ENCODE results near the gene CIB4. TPM values are rescaled to one million over a fixed set of nuclear protein-coding genes. Genes with fewer than 3 reads are reported as not detected.

Gene CIB4
- total and polyA plus RNA-seq, 12 donors = not detected

GRCh38 chr2:26674771-26675170, 33.6 kb upstream of the CIB4 start:
- Histone ChIP-seq H3K27ac (no peak overlapping the region), H3K9me3 (peaks cover 0 to 7% (median 0%) of the 10 kb centered on the region in 11 donors), H3K4me1 (no peaks in the 10 kb centered on the region), H3K36me3 (no peaks in the 10 kb centered on the region), H3K27me3 (peaks cover 0 to 35% (median 12%) of the 10 kb centered on the region in 7 donors), H3K4me3 (no peak overlapping the region)
- no peak for TF ChIP-seq CTCF (IDR thresholded peaks at IDR 0.05)
- ATAC-seq = no peak
- intact Hi-C loops (cut with DNase I) = no loop called here
- WGBS, 2 donors = 81 to 82% methylated on average over 13 of the region's 13 CpGs
- DNase-seq = no peak

GRCh38 chr2:26674002-26674751, 33.0 kb upstream of the CIB4 start:
- Histone ChIP-seq H3K9me3 (peaks cover 0 to 7% (median 0%) of the 10 kb centered on the region in 11 donors), H3K4me1 (no peaks in the 10 kb centered on the region), H3K4me3 (no peak overlapping the region), H3K36me3 (no peaks in the 10 kb centered on the region), H3K27me3 (peaks cover 0 to 35% (median 15%) of the 10 kb centered on the region in 7 donors), H3K27ac (no peak overlapping the region)
- intact Hi-C loops (cut with DNase I) = no loop called here
- DNase-seq = no peak
- TF ChIP-seq CTCF (IDR thresholded peaks at IDR 0.05) = no peak
- ATAC-seq = no peak
- 82 to 89% methylated on average over 14 of the region's 14 CpGs for WGBS, 2 donors

- no peaks in the 10 kb centered on the region for H3K4me1 ChIP-seq
- H3K27ac ChIP-seq = no peak overlapping the region
- ATAC-seq (no peak), DNase-seq (no peak)
- TF ChIP-seq CTCF (IDR thresholded peaks at IDR 0.05) = no peak
- H3K4me3 ChIP-seq = no peak overlapping the region
- H3K27me3 ChIP-seq = peaks cover 0 to 37% (median 26%) of the 10 kb centered on the region in 7 donors
- intact Hi-C loops (cut with DNase I) = no loop called here
- 84 to 90% methylated on average over 9 of the region's 9 CpGs for WGBS, 2 donors
- H3K36me3 ChIP-seq = no peaks in the 10 kb centered on the region
- peaks cover 0 to 7% (median 0%) of the 10 kb centered on the region in 11 donors for H3K9me3 ChIP-seq
These were observed 31.7 kb upstream of the CIB4 start for GRCh38 chr2:26672818-26673393.

- Histone ChIP-seq H3K9me3 (peaks cover 0 to 1% (median 0%) of the 10 kb centered on the region in 11 donors), H3K4me1 (no peaks in the 10 kb centered on the region), H3K36me3 (no peaks in the 10 kb centered on the region), H3K27me3 (peaks cover 0 to 37% (median 26%) of the 10 kb centered on the region in 7 donors), H3K4me3 (no peak overlapping the region), H3K27ac (no peak overlapping the region)
- intact Hi-C loops (cut with DNase I) = no loop called here
- TF ChIP-seq CTCF (IDR thresholded peaks at IDR 0.05) = no peak
- no peak for DNase-seq
- 81 to 83% methylated on average over 11 of the region's 11 CpGs for WGBS, 2 donors
- no peak for ATAC-seq
These were observed 31.1 kb upstream of the CIB4 start for GRCh38 chr2:26672112-26672817.

All from heart right ventricle (tissue), 16 donors.